ENCODE measurements around the gene PRKD2. TPM values are rescaled to one million over a fixed set of nuclear protein-coding genes. Genes with fewer than 3 reads are reported as not detected.
A peak's percentile ranks its signal among the peaks of the same experiment; 100 is the strongest.

PRKD2 gene
- polyA plus RNA-seq, 3 donors = 6.5 to 46.9 (median 8.1) TPM

GRCh38 chr19:46719629-46720502, 3.0 kb upstream of the PRKD2 start:
- no peak for DNase-seq
- no peak overlapping the region for H3K4me2 ChIP-seq (replicated peaks; ENCODE audit: extremely low read depth, low read length, poor library complexity, severe bottlenecking)
- WGBS (ENCODE audit: insufficient coverage) = 71% methylated on average over 13 of the region's 25 CpGs
- H3K36me3 ChIP-seq (replicated peaks in 1 of 2; ENCODE audit: control insufficient read depth in 1 of 2, insufficient read depth in 2 of 2, low read length in 2 of 2) = peaks cover 52 to 53% of the 10 kb centered on the region in 2 donors
- no peak overlapping the region for H3K9ac ChIP-seq (ENCODE audit: insufficient read depth, low read length, poor library complexity, severe bottlenecking)
- intact Hi-C loops (cut with micrococcal nuclease) = loop anchor here in 1 of 2 donors (10.0 kb wide), 1 partner anchor 105 kb away; no protein-coding TSS in a partner anchor
- H4K20me1 ChIP-seq (ENCODE audit: insufficient read depth, low read length) = peaks cover 80% of the 10 kb centered on the region
- no peak overlapping the region for H2AFZ ChIP-seq (ENCODE audit: insufficient read depth, low read depth, low read length, poor library complexity, severe bottlenecking)
- TF ChIP-seq CTCF (IDR thresholded peaks at IDR 0.05) = no peak
- Mint-ChIP-seq H3K9me3 (peaks cover 0 to 3% (median 0%) of the 10 kb centered on the region in 7 donors), H3K36me3 (peaks cover 40 to 60% of the 10 kb centered on the region in 2 donors), H3K27me3 (ENCODE audit: low read depth in 3 of 3) (peaks cover 9 to 16% (median 10%) of the 10 kb centered on the region in 3 donors), H3K27ac (peak overlapping the region in 4 of 7 donors; percentile 30 to 60 (median 47)), H3K4me3 (no peak overlapping the region), H3K4me1 (peaks cover 52% of the 10 kb centered on the region)
- H3K27me3 ChIP-seq (ENCODE audit: control insufficient read depth in 2 of 2, insufficient read depth in 2 of 2, low read length in 2 of 2) = peaks cover 0 to 10% of the 10 kb centered on the region in 2 donors
- peaks cover 10% of the 10 kb centered on the region for H3K79me2 ChIP-seq (ENCODE audit: insufficient read depth, low read length)
- no peaks in the 10 kb centered on the region for H3K9me3 ChIP-seq (replicated peaks in 1 of 2; ENCODE audit: control insufficient read depth in 1 of 2, insufficient read depth in 1 of 2, low read length in 2 of 2)
- H3K27ac ChIP-seq (ENCODE audit: low read depth in 1 of 2, low read length in 2 of 2) = peak overlapping the region; percentile 26 to 57
- no peak overlapping the region for H3K4me3 ChIP-seq (replicated peaks in 1 of 3; ENCODE audit: low read depth in 2 of 3, low read length in 3 of 3)
- peaks cover 47 to 55% of the 10 kb centered on the region in 2 donors for H3K4me1 ChIP-seq (ENCODE audit: control insufficient read depth in 1 of 2, insufficient read depth in 2 of 2, low read length in 2 of 2)

GRCh38 chr19:46718934-46719622, 2.2 kb upstream of the PRKD2 start:
- Mint-ChIP-seq H3K4me1 (peaks cover 57% of the 10 kb centered on the region), H3K9me3 (peaks cover 0 to 3% (median 0%) of the 10 kb centered on the region in 7 donors), H3K36me3 (peaks cover 32 to 52% of the 10 kb centered on the region in 2 donors), H3K27me3 (ENCODE audit: low read depth in 3 of 3) (peaks cover 9 to 19% (median 10%) of the 10 kb centered on the region in 3 donors), H3K4me3 (no peak overlapping the region), H3K27ac (peak overlapping the region in 5 of 7 donors; percentile 83 to 92 (median 88))
- peaks cover 0 to 10% of the 10 kb centered on the region in 2 donors for H3K27me3 ChIP-seq (ENCODE audit: control insufficient read depth in 2 of 2, insufficient read depth in 2 of 2, low read length in 2 of 2)
- H3K4me3 ChIP-seq (replicated peaks in 1 of 3; ENCODE audit: low read depth in 2 of 3, low read length in 3 of 3) = peak overlapping the region in 1 of 3 experiments; percentile 81
- H3K4me2 ChIP-seq (replicated peaks; ENCODE audit: extremely low read depth, low read length, poor library complexity, severe bottlenecking) = no peak overlapping the region
- peaks cover 10% of the 10 kb centered on the region for H3K79me2 ChIP-seq (ENCODE audit: insufficient read depth, low read length)
- H3K36me3 ChIP-seq (replicated peaks in 1 of 2; ENCODE audit: control insufficient read depth in 1 of 2, insufficient read depth in 2 of 2, low read length in 2 of 2) = peaks cover 44 to 45% of the 10 kb centered on the region in 2 donors
- peaks cover 72% of the 10 kb centered on the region for H4K20me1 ChIP-seq (ENCODE audit: insufficient read depth, low read length)
- 33% methylated on average over 6 of the region's 15 CpGs for WGBS (ENCODE audit: insufficient coverage)
- no peaks in the 10 kb centered on the region for H3K9me3 ChIP-seq (replicated peaks in 1 of 2; ENCODE audit: control insufficient read depth in 1 of 2, insufficient read depth in 1 of 2, low read length in 2 of 2)
- no peak overlapping the region for H3K9ac ChIP-seq (ENCODE audit: insufficient read depth, low read length, poor library complexity, severe bottlenecking)
- no peak for TF ChIP-seq CTCF (IDR thresholded peaks at IDR 0.05)
- H2AFZ ChIP-seq (ENCODE audit: insufficient read depth, low read depth, low read length, poor library complexity, severe bottlenecking) = no peak overlapping the region
- DNase-seq = no peak
- H3K27ac ChIP-seq (ENCODE audit: low read depth in 1 of 2, low read length in 2 of 2) = peak overlapping the region; percentile 26 to 57
- intact Hi-C loops (cut with micrococcal nuclease) = loop anchor here in 1 of 2 donors (10.0 kb wide), 1 partner anchor 104 kb away; no protein-coding TSS in a partner anchor
- H3K4me1 ChIP-seq (ENCODE audit: control insufficient read depth in 1 of 2, insufficient read depth in 2 of 2, low read length in 2 of 2) = peaks cover 53 to 63% of the 10 kb centered on the region in 2 donors
